ENCODE measurements around the gene SCAPER.

GRCh38 chr15:76714950-76715349 lies 190.2 kb downstream of the SCAPER start:
- TF ChIP-seq CTCF (IDR thresholded peaks at IDR 0.05) (no peak), POLR2AphosphoS5 (IDR thresholded peaks at IDR 0.05) (no peak), POLR2A (IDR thresholded peaks at IDR 0.05; ENCODE audit: low read depth) (no peak), EP300 (IDR thresholded peaks at IDR 0.05) (no peak)

Data from esophagus muscularis mucosa (tissue), 4 donors.